GM12878 (cell line): ENCODE results near the gene LIMS2. TPM values are rescaled to one million over a fixed set of nuclear protein-coding genes. Genes with fewer than 3 reads are reported as not detected.

Source experiments
- ATAC-seq: fragments of 200-7000 bp; cut with Tn5 transposase; 3 replicates; pipeline ENCODE4 v1.9.1; 2020; ENCODE audit warnings: mild to moderate bottlenecking, moderate library complexity
- BruUV-seq: library from RNA; stranded (reverse); fragments of 400-500 nt; replicated peaks from 2 replicates; lab custom pipeline; 2021; lab: Mats Ljungman, UMichigan
- CTCF ChIA-PET: fragments of 300-600 bp; sonication (Branson Sonifier 250); formaldehyde crosslinking; extraction: SDS; loops from one replicate; lab custom pipeline; 2021; ENCODE audit warnings: inconsistent platforms; lab: Yijun Ruan, JAX
- POLR2A ChIA-PET: fragments of 350-600 bp; formaldehyde crosslinking; extraction: SDS; loops from one replicate; lab custom pipeline; 2021; ENCODE audit warnings: inconsistent platforms; lab: Charles Lee
- RAD21 ChIA-PET: fragments of 300-600 bp; sonication (Branson Sonifier 250); formaldehyde crosslinking; loops from one replicate; lab custom pipeline; 2023; ENCODE audit warnings: antibody characterized with exemption; ENCODE audit not compliant: unreplicated experiment; lab: Charles Lee
- SMC1A ChIA-PET: fragments of 300-600 bp; sonication (Branson Sonifier 250); formaldehyde crosslinking; loops from one replicate; lab custom pipeline; 2023; ENCODE audit not compliant: unreplicated experiment, uncharacterized antibody; lab: Charles Lee
- DNase-seq: peaks from one replicate; pipeline ENCODE4 v3.0.0-alpha.2; 2011; ENCODE audit warnings: low read depth, low spot score
- FAIRE-seq: peaks from 3 replicates; lab custom pipeline; 2011; peaks lifted over from hg19 to GRCh38; lab: Jason Lieb, UNC
- H2AFZ ChIP-seq: 2 replicates; pipeline ENCODE4 v1.6.0; 2011; ENCODE audit warnings: low read depth, low read length, control low read depth; ENCODE audit not compliant: control insufficient read depth
- H3K27ac ChIP-seq: 2 replicates; pipeline ENCODE4 v1.5.1; 2011; ENCODE audit warnings: control low read depth; ENCODE audit not compliant: control insufficient read depth, insufficient read depth
- H3K27me3 ChIP-seq, 2 experiments: replicated peaks in 1 of 2; 2 replicates each; pipeline versions ENCODE4 v1.6.0 to v1.6.1; 2011; ENCODE audit warnings: low read length in 1 of 2; ENCODE audit not compliant: control insufficient read depth in 2 of 2, insufficient read depth in 2 of 2
- H3K36me3 ChIP-seq, 2 experiments: 2 replicates each; pipeline ENCODE4 v1.5.1; 2011; ENCODE audit warnings: low read length in 1 of 2; ENCODE audit not compliant: control insufficient read depth in 2 of 2, insufficient read depth in 2 of 2
- H3K4me1 ChIP-seq: 2 replicates; pipeline ENCODE4 v1.6.1; 2011; ENCODE audit warnings: mild to moderate bottlenecking, low read length, moderate library complexity, mixed read lengths; ENCODE audit not compliant: control insufficient read depth, insufficient read depth
- H3K4me2 ChIP-seq: 2 replicates; pipeline ENCODE4 v1.6.0; 2011; ENCODE audit warnings: control low read depth; ENCODE audit not compliant: control insufficient read depth, insufficient read depth
- H3K4me3 ChIP-seq: fragments of 200-600 bp; sonication (generic); 2 replicates; pipeline ENCODE4 v1.5.1; 2016
- H3K79me2 ChIP-seq: 2 replicates; pipeline ENCODE4 v1.6.0; 2011; ENCODE audit warnings: low read length; ENCODE audit not compliant: control insufficient read depth, insufficient read depth
- H3K9ac ChIP-seq: 2 replicates; pipeline ENCODE4 v1.8.0; 2011; ENCODE audit warnings: low read length, control low read depth, mixed read lengths; ENCODE audit not compliant: control insufficient read depth, insufficient read depth
- H3K9me3 ChIP-seq: replicated peaks from 3 replicates; pipeline ENCODE4 v1.5.1; 2011; ENCODE audit warnings: mild to moderate bottlenecking, low read length; ENCODE audit not compliant: control insufficient read depth, insufficient read depth
- H4K20me1 ChIP-seq: 2 replicates; pipeline ENCODE4 v1.6.0; 2011; ENCODE audit not compliant: control insufficient read depth, insufficient read depth
- BRCA1 ChIP-seq: IDR thresholded peaks from 2 replicates; pipeline ENCODE4 v1.6.1; 2011; ENCODE audit warnings: low read depth, low read length, improper control_type of control experiment
- CHD1 ChIP-seq: IDR thresholded peaks from 2 replicates; pipeline ENCODE4 v1.6.1; 2012; ENCODE audit warnings: low read depth, low read length, improper control_type of control experiment
- E4F1 ChIP-seq: fragments of 450-650 bp; IDR thresholded peaks from 2 replicates; pipeline ENCODE4 v1.6.1; 2018; ENCODE audit warnings: borderline replicate concordance, mild to moderate bottlenecking; ENCODE audit not compliant: partially characterized antibody
- EZH2 ChIP-seq: IDR thresholded peaks from 2 replicates; pipeline ENCODE4 v1.6.1; 2012; ENCODE audit warnings: low read depth, mild to moderate bottlenecking, control low read depth, inconsistent platforms, low read length, borderline replicate concordance; ENCODE audit not compliant: control insufficient read depth
- FOXK2 ChIP-seq: fragments of 450-650 bp; IDR thresholded peaks from 2 replicates; pipeline ENCODE4 v1.6.1; 2017; ENCODE audit warnings: mild to moderate bottlenecking, moderate library complexity
- HDGF ChIP-seq: fragments of 450-650 bp; IDR thresholded peaks from 2 replicates; pipeline ENCODE4 v1.6.1; 2016; ENCODE audit warnings: antibody characterized with exemption
- KLF5 ChIP-seq: fragments of 450-650 bp; IDR thresholded peaks from 2 replicates; pipeline ENCODE4 v1.6.1; 2014; ENCODE audit warnings: mild to moderate bottlenecking; ENCODE audit not compliant: partially characterized antibody
- POLR2AphosphoS5 ChIP-seq: IDR thresholded peaks from 2 replicates; pipeline ENCODE4 v1.6.1; 2011; ENCODE audit warnings: mild to moderate bottlenecking, low read length, inconsistent platforms
- POU2F2 ChIP-seq: IDR thresholded peaks from 3 replicates; pipeline ENCODE4 v1.6.1; 2011; ENCODE audit warnings: low read depth, mild to moderate bottlenecking, low read length, borderline replicate concordance
- REST ChIP-seq: IDR thresholded peaks from 2 replicates; pipeline ENCODE4 v1.6.1; 2012; ENCODE audit warnings: mild to moderate bottlenecking, low read depth, low read length
- SMAD5 ChIP-seq: IDR thresholded peaks from 2 replicates; pipeline ENCODE4 v1.6.1; 2016; ENCODE audit warnings: antibody characterized with exemption, low read depth
- SP1 ChIP-seq: IDR thresholded peaks from one replicate; pipeline ENCODE4 v1.6.1; 2011; ENCODE audit warnings: low read depth, low read length
- SUPT20H ChIP-seq: IDR thresholded peaks from 2 replicates; pipeline ENCODE4 v1.6.1; 2011; ENCODE audit warnings: low read depth, mild to moderate bottlenecking, low read length, moderate library complexity, borderline replicate concordance; ENCODE audit not compliant: control insufficient read depth
- TCF7 ChIP-seq: IDR thresholded peaks from 2 replicates; pipeline ENCODE4 v1.6.1; 2014; ENCODE audit warnings: antibody characterized with exemption, borderline replicate concordance
- USF1 ChIP-seq: IDR thresholded peaks from 2 replicates; pipeline ENCODE4 v1.6.1; 2011; ENCODE audit warnings: borderline replicate concordance, low read depth, mild to moderate bottlenecking, moderate library complexity, mixed read lengths, low read length; ENCODE audit not compliant: insufficient read depth; ENCODE audit errors: extremely low read length
- ZZZ3 ChIP-seq: IDR thresholded peaks from 2 replicates; pipeline ENCODE4 v1.6.1; 2011; ENCODE audit warnings: low read depth; ENCODE audit not compliant: control insufficient read depth, insufficient read length
- WGBS: methylation state at CpG from one replicate; pipeline ENCODE4 v1.1.6; 2016; ENCODE audit warnings: low lambda C conversion rate; ENCODE audit not compliant: insufficient replicate concordance, insufficient coverage; ENCODE audit errors: missing lambda C conversion rate; 5-methylcytosine and 5-hydroxymethylcytosine counted together
- in situ Hi-C: fragments of 300-500 bp; cut with MboI; formaldehyde crosslinking; loops from 9 replicates; pipeline ENCODE4 v1.14.3; 2018; ENCODE audit warnings: mixed read lengths
- intact Hi-C: fragments of 100-400 bp; cut with micrococcal nuclease; formaldehyde crosslinking; loops from one replicate; pipeline ENCODE4 v1.14.2; 2022; ENCODE audit not compliant: unreplicated experiment
- polyA plus RNA-seq, 11 experiments: library from polyadenylated mRNA; depleted of rRNA in 4 of 11; unstranded in 6 of 11; stranded (reverse) in 5 of 11; fragments of >200 nt; fragmentation: Nextera tagmentation in 4 of 11; fragmentation: Illumina TruSeq in 1 of 11; extraction: Ambion mirVana in 4 of 11; extraction: Trizol in 1 of 11; gene quantifications; 1 replicate in 1 of 11; 2 replicates in 10 of 11; pipeline versions ENCODE4 v1.2.1 to v1.2.3, GENCODE V29; 2011 to 2016; ENCODE audit warnings: inconsistent platforms in 2 of 11, missing spikeins in 2 of 11, low read depth in 1 of 11
- total RNA-seq, 4 experiments: library from RNA; depleted of rRNA in 3 of 4; stranded (reverse); fragments of >200 nt in 3 of 4; fragmentation: Illumina TruSeq in 1 of 4; extraction: Trizol in 1 of 4; gene quantifications; 2 replicates each; pipeline versions ENCODE4 v1.2.1 to v1.2.3, GENCODE V29; 2013 to 2021

Gene LIMS2
- total and polyA plus RNA-seq, 10 of the 15 experiments (the other 5 are each of a cell fraction or from before 2014, with no cell fraction given), result 0.06 to 0.81 (median 0.16) TPM; not detected in 2

GRCh38 chr2:127658641-127659407 lies 16.5 kb downstream of the LIMS2 start (continued):
- TF ChIP-seq SUPT20H, result no peak

- Histone ChIP-seq H2AFZ (no peak overlapping the region), H3K27me3 (peaks cover under 1 to 2% of the 10 kb centered on the region in 2 experiments; a peak in 3 of 4 replicates), H3K27ac (no peak overlapping the region), H4K20me1 (no peaks in the 10 kb centered on the region), H3K4me1 (no peaks in the 10 kb centered on the region), H3K36me3 (no peaks in the 10 kb centered on the region), H3K9me3 (no peaks in the 10 kb centered on the region), H3K4me2 (no peak overlapping the region), H3K79me2 (no peaks in the 10 kb centered on the region), H3K4me3 (no peak overlapping the region), H3K9ac (no peak overlapping the region)
- CTCF ChIA-PET, result no interaction called here
- no TSS peak for BruUV-seq
- WGBS, result 11% methylated on average over 6 of the region's 6 CpGs
- RAD21 ChIA-PET, result no interaction called here
- SMC1A ChIA-PET, result no interaction called here
- FAIRE-seq, result no peak
- no peak for ATAC-seq
- in situ Hi-C loops (no loop called here), intact Hi-C loops (no loop called here)
- DNase-seq, result no peak
- POLR2A ChIA-PET, result no interaction called here
- TF ChIP-seq FOXK2, result no peak
- no peak for TF ChIP-seq SP1
- no peak for TF ChIP-seq HDGF
- no peak for TF ChIP-seq POU2F2
- TF ChIP-seq POLR2AphosphoS5, result no peak
- no peak for TF ChIP-seq REST
- no peak for TF ChIP-seq EZH2
- no peak for TF ChIP-seq KLF5
- TF ChIP-seq BRCA1, result no peak
- no peak for TF ChIP-seq E4F1
- no peak for TF ChIP-seq SMAD5
- no peak for TF ChIP-seq CHD1
- TF ChIP-seq USF1, result no peak
- no peak for TF ChIP-seq ZZZ3
- TF ChIP-seq TCF7, result no peak
Measured at GRCh38 chr2:127658146-127658545, 17.2 kb downstream of the LIMS2 start.
